SK-N-SH (cell line): ENCODE measurements around the gene FGD4.

ENCODE experiments used
- CTCF ChIP-seq: fragments of 200-600 bp; sonication (generic); IDR thresholded peaks from 2 replicates; pipeline ENCODE4 v1.6.1; 2017; ENCODE audit warnings: antibody characterized with exemption, mild to moderate bottlenecking, moderate library complexity
- FOXJ3 ChIP-seq: sonication (generic); formaldehyde crosslinking; IDR thresholded peaks from 2 replicates; pipeline ENCODE4 v1.5.1; 2020; ENCODE audit warnings: mild to moderate bottlenecking, missing genetic modification reagents
- GATA2 ChIP-seq: sonication (generic); formaldehyde crosslinking; IDR thresholded peaks from 2 replicates; pipeline ENCODE4 v1.5.0; 2020; ENCODE audit warnings: mild to moderate bottlenecking, missing genetic modification reagents
- POLR2AphosphoS5 ChIP-seq: IDR thresholded peaks from 2 replicates; pipeline ENCODE4 v1.6.1; 2012; ENCODE audit warnings: low read depth, low read length
- RAD21 ChIP-seq: IDR thresholded peaks from 2 replicates; pipeline ENCODE4 v1.6.1; 2012; ENCODE audit warnings: mild to moderate bottlenecking, low read length
- REST ChIP-seq: IDR thresholded peaks from 2 replicates; pipeline ENCODE4 v1.6.1; 2012; ENCODE audit warnings: mild to moderate bottlenecking, low read depth, low read length, moderate library complexity
- SMC3 ChIP-seq: IDR thresholded peaks from 2 replicates; pipeline ENCODE4 v1.6.1; 2012; ENCODE audit warnings: low read depth, low read length, improper control_type of control experiment
- TAF1 ChIP-seq: IDR thresholded peaks from 2 replicates; pipeline ENCODE4 v1.6.1; 2012; ENCODE audit warnings: low read depth, mild to moderate bottlenecking, low read length, moderate library complexity, borderline replicate concordance
- USF2 ChIP-seq: fragments of 150-350 bp; IDR thresholded peaks from 2 replicates; pipeline ENCODE4 v1.6.1; 2017; ENCODE audit warnings: antibody characterized with exemption, low read length, low read depth, borderline replicate concordance
- ZBTB33 ChIP-seq: IDR thresholded peaks from 2 replicates; pipeline ENCODE4 v1.4.0; 2012; ENCODE audit warnings: low read depth, borderline replicate concordance

GRCh38 chr12:32517966-32518365 is 118.6 kb downstream of the FGD4 start:
- TF ChIP-seq POLR2AphosphoS5 (no peak), RAD21 (no peak), CTCF (no peak), TAF1 (no peak), REST (no peak), USF2 (no peak), ZBTB33 (no peak), FOXJ3 (CRISPR knock-in tag) (no peak), GATA2 (CRISPR knock-in tag) (no peak), SMC3 (no peak)
